WERI-Rb-1 (cell line): Measurements from ENCODE around the gene CDK5.

ENCODE experiments used
- DNase-seq: peaks from one replicate; pipeline ENCODE4 v3.0.0-alpha.2; 2020
- H3K27ac ChIP-seq: fragments of 250-450 bp; sonication (Bioruptor Pico); 2 replicates; pipeline ENCODE4 v1.5.1; 2020; ENCODE audit warnings: mild to moderate bottlenecking, moderate library complexity
- H3K27me3 ChIP-seq: fragments of 250-450 bp; sonication (Bioruptor Pico); 2 replicates; pipeline ENCODE4 v1.5.1; 2021; ENCODE audit warnings: mild to moderate bottlenecking, low read depth, moderate library complexity; ENCODE audit not compliant: insufficient read depth, severe bottlenecking
- H3K36me3 ChIP-seq: fragments of 250-450 bp; sonication (Bioruptor Pico); 2 replicates; pipeline ENCODE4 v1.5.1; 2020; ENCODE audit warnings: mild to moderate bottlenecking, moderate library complexity
- H3K4me3 ChIP-seq: 2 replicates; pipeline ENCODE4 v1.5.1; 2011; ENCODE audit warnings: low read depth, mild to moderate bottlenecking, control low read depth, low read length
- H3K9me3 ChIP-seq: fragments of 250-450 bp; sonication (Bioruptor Pico); 2 replicates; pipeline ENCODE4 v1.5.1; 2021; ENCODE audit warnings: mild to moderate bottlenecking, moderate library complexity; ENCODE audit not compliant: severe bottlenecking
- CTCF ChIP-seq: IDR thresholded peaks from 2 replicates; pipeline ENCODE4 v1.5.1; 2011; ENCODE audit warnings: low read depth, mild to moderate bottlenecking, control low read depth, inconsistent platforms, low read length

Gene CDK5

GRCh38 chr7:151093748-151094147, 36.1 kb upstream of the CDK5 start:
- peaks cover 55% of the 10 kb centered on the region for H3K36me3 ChIP-seq
- no peak overlapping the region for H3K27ac ChIP-seq
- TF ChIP-seq CTCF: no peak
- no peak for DNase-seq
- H3K9me3 ChIP-seq: no peaks in the 10 kb centered on the region
- H3K4me3 ChIP-seq: no peak overlapping the region
- no peaks in the 10 kb centered on the region for H3K27me3 ChIP-seq

- no peaks in the 10 kb centered on the region for H3K9me3 ChIP-seq
- no peak overlapping the region for H3K4me3 ChIP-seq
- no peaks in the 10 kb centered on the region for H3K27me3 ChIP-seq
- no peak for DNase-seq
- H3K36me3 ChIP-seq: peaks cover 61% of the 10 kb centered on the region
- no peak overlapping the region for H3K27ac ChIP-seq
- no peak for TF ChIP-seq CTCF
These were observed 34.3 kb upstream of the CDK5 start for GRCh38 chr7:151091988-151092387.

GRCh38 chr7:151091431-151091830, 33.7 kb upstream of the CDK5 start:
- Histone ChIP-seq H3K36me3 (peaks cover 57% of the 10 kb centered on the region), H3K4me3 (no peak overlapping the region), H3K27me3 (no peaks in the 10 kb centered on the region), H3K27ac (0 out of 2 replicates have a peak overlapping the region, but pooled peaks have one; percentile 35), H3K9me3 (no peaks in the 10 kb centered on the region)
- peak; percentile 83 for TF ChIP-seq CTCF
- DNase-seq: peak; percentile 54

- H3K4me3 ChIP-seq: no peak overlapping the region
- H3K27ac ChIP-seq: peak overlapping the region; percentile 35; the same call in 1 of the 2 replicates
- no peak for TF ChIP-seq CTCF
- no peaks in the 10 kb centered on the region for H3K27me3 ChIP-seq
- no peaks in the 10 kb centered on the region for H3K9me3 ChIP-seq
- peaks cover 55% of the 10 kb centered on the region for H3K36me3 ChIP-seq
- DNase-seq: no peak
These were observed 33.3 kb upstream of the CDK5 start for GRCh38 chr7:151091003-151091402.

- no peaks in the 10 kb centered on the region for H3K27me3 ChIP-seq
- peak; percentile 67 for DNase-seq
- H3K36me3 ChIP-seq: peaks cover 52% of the 10 kb centered on the region
- no peak for TF ChIP-seq CTCF
- H3K27ac ChIP-seq: peak overlapping the region; percentile 96
- peak overlapping the region; percentile 87 for H3K4me3 ChIP-seq
- no peaks in the 10 kb centered on the region for H3K9me3 ChIP-seq
These were observed 32.4 kb upstream of the CDK5 start for GRCh38 chr7:151089893-151090730.
